ENCODE measurements around the gene PMVK. TPM values are rescaled to one million over a fixed set of nuclear protein-coding genes. Genes with fewer than 3 reads are reported as not detected.

The PMVK gene
- total and polyA plus RNA-seq, 4 donors = 18.4 to 48.8 (median 43.4) TPM

DNA sequence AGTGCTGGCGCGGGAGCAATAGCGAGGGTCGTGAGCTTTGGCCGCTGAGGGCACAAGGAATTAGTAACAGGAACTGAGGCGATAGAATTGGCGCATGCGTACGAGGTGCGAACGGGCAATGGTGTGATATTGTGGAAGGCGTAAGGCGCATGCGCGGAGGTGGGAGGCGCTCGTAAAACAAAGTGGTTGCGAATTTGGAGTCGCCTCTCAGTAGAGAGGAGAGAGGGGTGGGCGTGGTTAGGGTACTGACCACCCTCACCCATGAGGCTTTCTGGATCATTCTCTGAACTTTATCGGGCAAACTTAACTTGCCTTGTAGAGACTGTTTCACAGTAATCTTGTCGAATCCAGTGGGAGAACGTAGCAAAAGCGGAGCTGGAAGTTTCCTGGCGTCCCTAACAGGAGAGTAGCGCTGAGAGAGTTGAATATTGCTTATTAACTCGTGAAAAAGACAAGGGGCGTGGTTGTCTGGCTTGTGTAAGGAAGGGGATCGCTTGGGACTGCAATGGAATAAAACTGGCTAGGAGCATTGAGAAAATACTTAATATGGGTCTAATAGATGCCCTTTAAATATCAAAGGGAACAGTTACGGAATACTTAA, 38.4 kb upstream of the PMVK start:
- 0% methylated on average over 30 of the region's 30 CpGs for WGBS, 2 donors
- Histone ChIP-seq H3K4me1 (ENCODE audit: control insufficient read depth in 5 of 5, insufficient read depth in 5 of 5, low read length in 5 of 5) (peaks cover 6 to 48% (median 21%) of the 10 kb centered on the region in 5 donors), H3K36me3 (ENCODE audit: control insufficient read depth in 4 of 4, insufficient read depth in 4 of 4, low read length in 4 of 4) (peaks cover 0 to 5% (median 2%) of the 10 kb centered on the region in 4 donors), H3K9me3 (ENCODE audit: control insufficient read depth in 4 of 4, insufficient read depth in 3 of 4, low read length in 3 of 4) (no peaks in the 10 kb centered on the region), H3K27ac (ENCODE audit: low read depth in 1 of 2, low read length in 1 of 2) (peak overlapping the region; percentile 90 to 92), H3K9ac (ENCODE audit: insufficient read depth in 1 of 2, low read length in 2 of 2) (peak overlapping the region; percentile 68 to 99), H3K4me3 (peak overlapping the region; percentile 37), H3K27me3 (ENCODE audit: control insufficient read depth in 3 of 3, insufficient read depth in 3 of 3, low read length in 2 of 3) (no peaks in the 10 kb centered on the region)
- TF ChIP-seq, protein P1, sequence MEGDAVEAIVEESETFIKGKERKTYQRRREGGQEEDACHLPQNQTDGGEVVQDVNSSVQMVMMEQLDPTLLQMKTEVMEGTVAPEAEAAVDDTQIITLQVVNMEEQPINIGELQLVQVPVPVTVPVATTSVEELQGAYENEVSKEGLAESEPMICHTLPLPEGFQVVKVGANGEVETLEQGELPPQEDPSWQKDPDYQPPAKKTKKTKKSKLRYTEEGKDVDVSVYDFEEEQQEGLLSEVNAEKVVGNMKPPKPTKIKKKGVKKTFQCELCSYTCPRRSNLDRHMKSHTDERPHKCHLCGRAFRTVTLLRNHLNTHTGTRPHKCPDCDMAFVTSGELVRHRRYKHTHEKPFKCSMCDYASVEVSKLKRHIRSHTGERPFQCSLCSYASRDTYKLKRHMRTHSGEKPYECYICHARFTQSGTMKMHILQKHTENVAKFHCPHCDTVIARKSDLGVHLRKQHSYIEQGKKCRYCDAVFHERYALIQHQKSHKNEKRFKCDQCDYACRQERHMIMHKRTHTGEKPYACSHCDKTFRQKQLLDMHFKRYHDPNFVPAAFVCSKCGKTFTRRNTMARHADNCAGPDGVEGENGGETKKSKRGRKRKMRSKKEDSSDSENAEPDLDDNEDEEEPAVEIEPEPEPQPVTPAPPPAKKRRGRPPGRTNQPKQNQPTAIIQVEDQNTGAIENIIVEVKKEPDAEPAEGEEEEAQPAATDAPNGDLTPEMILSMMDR (IDR thresholded peaks at IDR 0.05; ENCODE audit: control extremely low read depth, extremely low read depth) = no peak
- peak; percentile 30 for ATAC-seq (ENCODE audit: insufficient read depth, low FRiP score)
- peak; percentile 97 to 99 (median 99) for DNase-seq

DNA sequence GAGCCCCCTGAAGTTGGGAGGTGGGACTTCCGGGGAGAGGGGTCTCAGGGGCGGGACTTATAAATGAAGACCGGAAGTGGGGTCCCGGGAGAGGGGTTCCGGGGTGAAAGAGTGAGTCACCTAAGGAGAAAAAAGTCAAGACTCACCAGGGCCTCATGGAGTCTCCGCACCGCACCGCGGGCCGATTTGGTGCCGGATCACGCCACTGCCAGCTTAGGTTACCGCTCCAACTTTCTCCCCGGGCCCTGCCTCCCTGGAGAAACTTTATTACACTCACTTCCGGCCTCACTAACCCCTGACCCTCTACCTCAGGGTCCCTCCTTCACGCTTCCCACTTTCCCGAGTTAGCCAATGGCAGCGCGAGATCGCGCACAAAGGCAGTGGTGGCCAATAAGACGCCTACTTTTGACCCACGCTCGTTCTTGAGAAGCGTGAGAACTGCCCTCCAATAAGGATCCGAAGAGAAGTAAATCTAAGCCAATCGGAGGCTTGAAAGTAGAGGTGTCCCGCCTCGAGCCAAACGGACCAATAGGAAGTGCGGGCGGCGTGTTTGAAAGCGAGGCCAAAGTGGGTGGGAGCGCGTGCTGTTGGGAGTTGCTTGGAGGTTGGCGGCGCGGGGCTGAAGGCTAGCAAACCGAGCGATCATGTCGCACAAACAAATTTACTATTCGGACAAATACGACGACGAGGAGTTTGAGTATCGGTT, 37.7 kb upstream of the PMVK start, which contains the start of gene CKS1B:
TSS of gene CKS1B (plus strand) at position 580 of the 706 bp plus-strand sequence. CDS start at position 645, 65 bp downstream.
- no peaks in the 10 kb centered on the region for H3K27me3 ChIP-seq (ENCODE audit: control insufficient read depth in 3 of 3, insufficient read depth in 3 of 3, low read length in 2 of 3)
- no peaks in the 10 kb centered on the region for H3K9me3 ChIP-seq (ENCODE audit: control insufficient read depth in 4 of 4, insufficient read depth in 3 of 4, low read length in 3 of 4)
- ATAC-seq (ENCODE audit: insufficient read depth, low FRiP score) (peak; percentile 80), DNase-seq (peak; percentile 99 to 100 (median 100))
- peaks cover 6 to 55% (median 25%) of the 10 kb centered on the region in 5 donors for H3K4me1 ChIP-seq (ENCODE audit: control insufficient read depth in 5 of 5, insufficient read depth in 5 of 5, low read length in 5 of 5)
- H3K27ac ChIP-seq (ENCODE audit: low read depth in 1 of 2, low read length in 1 of 2) = peak within 1 kb of the TSS; percentile 96
- peak within 1 kb of the TSS; percentile 54 for H3K4me3 ChIP-seq
- H3K36me3 ChIP-seq (ENCODE audit: control insufficient read depth in 4 of 4, insufficient read depth in 4 of 4, low read length in 4 of 4) = peaks cover 0 to 2% (median 1%) of the 10 kb centered on the region in 4 donors
- peak within 1 kb of the TSS; percentile 68 to 99 for H3K9ac ChIP-seq (ENCODE audit: insufficient read depth in 1 of 2, low read length in 2 of 2)
- TF ChIP-seq, protein P1 (IDR thresholded peaks at IDR 0.05; ENCODE audit: control extremely low read depth, extremely low read depth) = no peak
- 0% methylated on average over 47 of the region's 47 CpGs for WGBS, 2 donors

DNA sequence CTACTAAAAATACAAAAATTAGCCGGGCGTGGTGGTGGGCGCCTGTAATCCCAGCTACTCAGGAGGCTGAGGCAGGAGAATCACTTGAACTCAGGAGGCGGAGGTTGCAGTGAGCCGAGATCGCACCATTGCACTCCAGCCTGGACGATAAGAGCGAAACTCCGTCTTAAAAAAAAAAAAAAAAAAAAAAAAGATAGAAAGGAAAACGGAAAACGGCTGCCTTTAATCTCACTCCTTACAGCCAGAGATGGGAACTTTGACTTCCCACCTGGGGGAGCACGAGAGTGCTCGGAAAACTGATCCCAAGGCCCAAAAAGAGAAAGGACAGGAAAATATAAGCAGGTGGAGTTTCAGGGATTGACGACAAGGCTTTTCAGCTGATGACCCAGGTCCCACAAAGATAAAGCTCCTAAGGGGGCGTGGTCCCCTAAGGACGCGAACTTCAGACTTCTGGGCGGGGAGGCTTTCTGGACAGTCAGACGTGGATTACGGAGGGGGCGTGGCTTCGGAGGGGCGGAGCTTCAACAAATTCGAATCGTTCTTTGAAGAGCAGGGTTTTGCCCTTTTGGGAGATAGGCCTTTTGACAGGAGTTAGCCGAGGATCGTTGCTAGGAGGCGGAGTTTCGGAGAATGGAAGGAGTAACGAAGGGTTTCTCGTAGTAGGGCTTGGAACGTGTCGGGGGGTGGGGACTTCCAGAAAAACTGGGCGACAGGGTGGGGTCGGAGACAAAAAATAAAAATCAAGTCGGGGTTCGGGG, 37.0 kb upstream of the PMVK start:
- 6 to 7% methylated on average over 36 to 37 of the region's 37 CpGs for WGBS, 2 donors
- no peaks in the 10 kb centered on the region for H3K27me3 ChIP-seq (ENCODE audit: control insufficient read depth in 3 of 3, insufficient read depth in 3 of 3, low read length in 2 of 3)
- H3K27ac ChIP-seq (ENCODE audit: low read depth in 1 of 2, low read length in 1 of 2) = peak overlapping the region; percentile 96
- H3K4me1 ChIP-seq (ENCODE audit: control insufficient read depth in 5 of 5, insufficient read depth in 5 of 5, low read length in 5 of 5) = peaks cover 6 to 62% (median 27%) of the 10 kb centered on the region in 5 donors
- H3K36me3 ChIP-seq (ENCODE audit: control insufficient read depth in 4 of 4, insufficient read depth in 4 of 4, low read length in 4 of 4) = peaks cover 0 to 8% (median 0%) of the 10 kb centered on the region in 4 donors
- peak; percentile 54 for ATAC-seq (ENCODE audit: insufficient read depth, low FRiP score)
- H3K9me3 ChIP-seq (ENCODE audit: control insufficient read depth in 4 of 4, insufficient read depth in 3 of 4, low read length in 3 of 4) = no peaks in the 10 kb centered on the region
- TF ChIP-seq, protein P1 (IDR thresholded peaks at IDR 0.05; ENCODE audit: control extremely low read depth, extremely low read depth) = no peak
- peak overlapping the region in 1 of 2 donors; percentile 87 for H3K9ac ChIP-seq (ENCODE audit: insufficient read depth in 1 of 2, low read length in 2 of 2)
- DNase-seq = peak; percentile 97 to 98 (median 97)
- H3K4me3 ChIP-seq = peak overlapping the region; percentile 45

All from lung (tissue), 12 donors.